HCT116 (cell line): ENCODE measurements around the gene PIK3R6. TPM values are rescaled to one million over a fixed set of nuclear protein-coding genes. Genes with fewer than 3 reads are reported as not detected.

ENCODE experiments used
- ATAC-seq: fragments of 200-7000 bp; cut with Tn5 transposase; 2 replicates; pipeline ENCODE4 v1.9.1; 2020; ENCODE audit warnings: mild to moderate bottlenecking, moderate library complexity
- BruUV-seq: library from RNA; stranded (reverse); fragments of 400-500 nt; replicated peaks from 2 replicates; lab custom pipeline; 2021; lab: Mats Ljungman, UMichigan
- CTCF ChIA-PET: fragments of 300-600 bp; sonication (Branson Sonifier 250); formaldehyde crosslinking; loops from one replicate; lab custom pipeline; 2021; ENCODE audit warnings: antibody characterized with exemption; lab: Charles Lee
- POLR2A ChIA-PET: fragments of 300-600, 350-600 bp; sonication (Branson Sonifier 250); formaldehyde crosslinking; loops from one replicate; lab custom pipeline; 2021; ENCODE audit warnings: antibody characterized with exemption; lab: Charles Lee
- RAD21 ChIA-PET, 2 experiments: fragments of 300-600 bp; sonication (Branson Sonifier 250); formaldehyde crosslinking; loops; one replicate each; lab custom pipeline; 2023; ENCODE audit warnings: low total read pairs in 2 of 2; ENCODE audit not compliant: uncharacterized antibody in 2 of 2, unreplicated experiment in 2 of 2, low non-redundant PET in 1 of 2; lab: Charles Lee
- DNase-seq: peaks from one replicate; pipeline ENCODE4 v3.0.0-alpha.2; 2010; ENCODE audit warnings: low read depth, low spot score
- H2AFZ ChIP-seq: fragments of 200-600 bp; shearing (Covaris generic), sonication (generic); 2 replicates; pipeline ENCODE4 v1.6.1; 2017; ENCODE audit warnings: low read depth, mixed run types, mixed read lengths, antibody characterized with exemption, low read length; ENCODE audit not compliant: poor library complexity, severe bottlenecking
- H3K27ac ChIP-seq: 2 replicates; pipeline ENCODE4 v1.5.1; 2012; ENCODE audit warnings: low read depth, low read length
- H3K27me3 ChIP-seq: fragments of 200-600 bp; sonication (generic); 2 replicates; pipeline ENCODE4 v1.6.1; 2016; ENCODE audit warnings: mixed run types, low read length, mixed read lengths; ENCODE audit not compliant: insufficient read depth
- H3K36me3 ChIP-seq, 2 experiments: fragments of 200-500 bp in 1 of 2; fragments of 200-600 bp in 1 of 2; sonication (Bioruptor generic) in 1 of 2; sonication (generic) in 1 of 2; 2 replicates each; pipeline versions ENCODE4 v1.5.1 to v1.6.1; 2014 to 2016; ENCODE audit warnings: low read length in 2 of 2, inconsistent platforms in 1 of 2, mixed read lengths in 1 of 2, mixed run types in 1 of 2; ENCODE audit not compliant: insufficient read depth in 2 of 2, control insufficient read depth in 1 of 2
- H3K4me1 ChIP-seq, 2 experiments: fragments of 200-600 bp in 1 of 2; sonication (generic) in 1 of 2; 2 replicates each; pipeline versions ENCODE4 v1.5.1 to v1.6.1; 2012 to 2017; ENCODE audit warnings: low read length in 2 of 2, inconsistent platforms in 1 of 2, mild to moderate bottlenecking in 1 of 2, mixed read lengths in 1 of 2, mixed run types in 1 of 2, moderate library complexity in 1 of 2; ENCODE audit not compliant: insufficient read depth in 2 of 2, control insufficient read depth in 1 of 2
- H3K4me2 ChIP-seq: fragments of 200-600 bp; sonication (generic); 2 replicates; pipeline ENCODE4 v1.6.1; 2017; ENCODE audit warnings: mixed run types, low read length, mixed read lengths
- H3K4me3 ChIP-seq, 2 experiments: fragments of 200-600 bp in 1 of 2; sonication (generic) in 1 of 2; replicated peaks in 1 of 2; 2 replicates each; pipeline ENCODE4 v1.5.1; 2011 to 2016; ENCODE audit warnings: low read length in 2 of 2, control low read depth in 1 of 2, low read depth in 1 of 2, mild to moderate bottlenecking in 1 of 2, mixed read lengths in 1 of 2, mixed run types in 1 of 2
- H3K79me2 ChIP-seq: fragments of 200-600 bp; sonication (generic); 2 replicates; pipeline ENCODE4 v1.6.1; 2017; ENCODE audit warnings: mild to moderate bottlenecking, mixed run types, low read length, moderate library complexity, mixed read lengths; ENCODE audit not compliant: insufficient read depth
- H3K9ac ChIP-seq: fragments of 200-600 bp; sonication (generic); 2 replicates; pipeline ENCODE4 v1.6.1; 2016; ENCODE audit warnings: low read length, mixed read lengths
- H3K9me2 ChIP-seq: fragments of 200-600 bp; sonication (generic), shearing (Covaris generic); 2 replicates; pipeline ENCODE4 v1.6.1; 2017; ENCODE audit warnings: mixed run types, mild to moderate bottlenecking, moderate library complexity; ENCODE audit not compliant: insufficient read depth
- H3K9me3 ChIP-seq, 2 experiments: fragments of 200-500 bp in 1 of 2; fragments of 200-600 bp in 1 of 2; sonication (Bioruptor generic) in 1 of 2; sonication (generic) in 1 of 2; 2 replicates each; pipeline ENCODE4 v1.6.1; 2014 to 2017; ENCODE audit warnings: low read length in 2 of 2, mixed read lengths in 2 of 2, inconsistent platforms in 1 of 2, low read depth in 1 of 2, mild to moderate bottlenecking in 1 of 2, mixed run types in 1 of 2, moderate library complexity in 1 of 2; ENCODE audit not compliant: control insufficient read depth in 1 of 2, insufficient read depth in 1 of 2
- H4K20me1 ChIP-seq: fragments of 200-600 bp; sonication (generic), shearing (Covaris generic); 2 replicates; pipeline ENCODE4 v1.6.1; 2017; ENCODE audit warnings: mixed run types, mild to moderate bottlenecking, moderate library complexity; ENCODE audit not compliant: insufficient read depth
- CBX3 ChIP-seq: IDR thresholded peaks from 2 replicates; pipeline ENCODE4 v1.6.1; 2012; ENCODE audit warnings: low read depth
- CEBPB ChIP-seq: IDR thresholded peaks from 2 replicates; pipeline ENCODE4 v1.6.1; 2012; ENCODE audit warnings: low read depth
- CTCF ChIP-seq, 3 experiments: fragments of 200-600 bp in 1 of 3; sonication (generic) in 1 of 3; IDR thresholded peaks in 2 of 3; conservative IDR thresholded peaks in 1 of 3; 2 replicates each; pipeline ENCODE4 v1.5.1; 2012 to 2017; ENCODE audit warnings: low read depth in 2 of 3, low read length in 2 of 3, antibody characterized with exemption in 1 of 3, borderline replicate concordance in 1 of 3, control low read depth in 1 of 3, mild to moderate bottlenecking in 1 of 3, mixed read lengths in 1 of 3, mixed run types in 1 of 3, moderate library complexity in 1 of 3; ENCODE audit not compliant: insufficient read depth in 1 of 3
- FOSL1 ChIP-seq: IDR thresholded peaks from 2 replicates; pipeline ENCODE4 v1.6.1; 2012; ENCODE audit warnings: low read depth
- POLR2A ChIP-seq: IDR thresholded peaks from 2 replicates; pipeline ENCODE4 v1.7.0; 2011; ENCODE audit warnings: borderline replicate concordance; ENCODE audit not compliant: insufficient read depth, insufficient read length; ENCODE audit errors: extremely low read depth
- SIN3A ChIP-seq: IDR thresholded peaks from 2 replicates; pipeline ENCODE4 v1.6.1; 2012; ENCODE audit warnings: low read depth
- SRF ChIP-seq: IDR thresholded peaks from 2 replicates; pipeline ENCODE4 v1.6.1; 2012; ENCODE audit warnings: low read depth
- ZFX ChIP-seq: fragments of 450-650 bp; IDR thresholded peaks from 2 replicates; pipeline ENCODE4 v1.6.1; 2017
- ZNF274 ChIP-seq: fragments of 200-500 bp; sonication (Bioruptor generic); IDR thresholded peaks from 2 replicates; pipeline ENCODE4 v1.6.1; 2014; ENCODE audit warnings: mild to moderate bottlenecking, low read depth, low read length, inconsistent platforms
- intact Hi-C: fragments of 100-400 bp; cut with micrococcal nuclease; formaldehyde crosslinking; loops from 2 replicates; pipeline ENCODE4 v1.10.0; 2022
- total RNA-seq: library from RNA; stranded (reverse); gene quantifications from one replicate; pipeline ENCODE4 v1.2.1, GENCODE V29; 2021; ENCODE audit not compliant: unreplicated experiment
- TF ChIP-seq, protein P1 (sequence below): IDR thresholded peaks from 2 replicates; pipeline ENCODE4 v1.6.1; 2012

PIK3R6 gene
- total RNA-seq, 1 experiment from 2014 or later: 0.07 TPM

DNA sequence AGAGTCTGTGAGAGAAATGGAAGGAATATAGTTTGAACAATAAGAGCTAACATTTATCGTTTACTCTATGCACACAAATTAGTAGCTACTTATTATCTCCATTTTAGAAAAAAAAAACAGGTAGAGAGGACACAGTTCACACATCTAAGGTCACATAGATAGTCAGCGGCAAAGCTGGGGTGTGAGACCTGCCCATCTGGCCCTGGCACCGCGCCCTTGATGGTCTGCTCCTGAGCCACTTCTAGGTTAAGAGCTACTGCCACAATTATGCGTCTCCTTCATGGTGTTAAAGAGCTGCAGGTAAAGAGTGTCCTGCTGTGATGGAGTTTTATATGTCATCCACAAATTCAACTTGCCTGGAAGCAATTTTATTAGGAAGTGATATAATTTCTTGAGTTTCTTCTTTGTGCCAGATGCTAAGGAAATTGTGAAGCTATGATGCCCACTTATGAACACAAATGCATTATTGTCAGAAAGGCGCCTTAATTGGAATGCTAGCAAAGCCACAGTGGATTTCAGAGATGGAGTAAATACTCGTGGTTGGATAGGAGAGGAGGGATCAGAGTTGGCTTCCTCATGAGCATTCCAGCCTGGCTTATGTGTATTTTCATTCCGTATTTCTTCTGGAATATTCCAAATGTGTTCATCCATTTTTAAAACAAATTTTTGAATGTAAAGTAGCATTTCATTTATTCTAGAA, 47.0 kb downstream of the PIK3R6 start:
- ChIA-PET CTCF (interaction anchor here (1.9 kb wide), 1 partner anchor 12 kb away, joined by 5 read pairs; no protein-coding TSS in a partner anchor), POLR2A (no interaction called here), RAD21 (no interaction called here)
- no peaks in the 10 kb centered on the region for H3K36me3 ChIP-seq
- H3K4me1 ChIP-seq: no peaks in the 10 kb centered on the region
- no peaks in the 10 kb centered on the region for H3K9me2 ChIP-seq
- H2AFZ ChIP-seq: no peak overlapping the region
- no peak overlapping the region for H3K4me2 ChIP-seq
- intact Hi-C loops: no loop called here
- peaks cover 10% of the 10 kb centered on the region for H3K27me3 ChIP-seq
- no peak overlapping the region for H3K9ac ChIP-seq
- peaks cover 4 to 9% of the 10 kb centered on the region in 2 experiments; a peak in 2 of 4 replicates for H3K9me3 ChIP-seq
- H3K27ac ChIP-seq: no peak overlapping the region
- ATAC-seq (no peak), DNase-seq (no peak)
- no peaks in the 10 kb centered on the region for H3K79me2 ChIP-seq
- H4K20me1 ChIP-seq: no peaks in the 10 kb centered on the region
- H3K4me3 ChIP-seq: no peak overlapping the region
- BruUV-seq: no TSS peak
- TF ChIP-seq ZNF274 (no peak), ZFX (no peak), POLR2A (no peak), CEBPB (no peak), FOSL1 (no peak), SIN3A (no peak), SRF (no peak)
- TF ChIP-seq, all 23 proteins: peak for 0

- TF ChIP-seq CTCF (IDR thresholded peaks at IDR 0.05 in 2 of 3, conservative IDR thresholded peaks at IDR 0.05 in 1 of 3; ENCODE audit: borderline replicate concordance in 1 of 3, insufficient read depth in 1 of 3, low read depth in 2 of 3, low read length in 2 of 3) (no peak), CBX3 (no peak), SRF (no peak), SIN3A (no peak)
- TF ChIP-seq, protein P1, sequence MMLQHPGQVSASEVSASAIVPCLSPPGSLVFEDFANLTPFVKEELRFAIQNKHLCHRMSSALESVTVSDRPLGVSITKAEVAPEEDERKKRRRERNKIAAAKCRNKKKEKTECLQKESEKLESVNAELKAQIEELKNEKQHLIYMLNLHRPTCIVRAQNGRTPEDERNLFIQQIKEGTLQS: no peak
- H3K9me3 ChIP-seq: peaks cover 0 to 1% of the 10 kb centered on the region in 2 experiments; a peak in 1 of 4 replicates
- intact Hi-C loops: no loop called here
- no TSS peak for BruUV-seq
- H3K9ac ChIP-seq: no peak overlapping the region
- ChIA-PET RAD21 (no interaction called here), CTCF (no interaction called here), POLR2A (no interaction called here)
- H2AFZ ChIP-seq: no peak overlapping the region
- DNase-seq (no peak), ATAC-seq (no peak)
- H3K4me2 ChIP-seq: no peak overlapping the region
- H3K4me1 ChIP-seq: no peaks in the 10 kb centered on the region
- no peak overlapping the region for H3K4me3 ChIP-seq
- H3K27ac ChIP-seq: no peak overlapping the region
- no peaks in the 10 kb centered on the region for H3K36me3 ChIP-seq
- no peaks in the 10 kb centered on the region for H4K20me1 ChIP-seq
- peaks cover 10% of the 10 kb centered on the region for H3K27me3 ChIP-seq
- H3K9me2 ChIP-seq: no peaks in the 10 kb centered on the region
- H3K79me2 ChIP-seq: no peaks in the 10 kb centered on the region
These were observed 48.7 kb downstream of the PIK3R6 start for GRCh38 chr17:8818654-8819330.
